GM21737 (cell line): ENCODE measurements around the gene GPSM1.

Experiments used
- ATAC-seq: cut with Tn5 transposase; IDR thresholded peaks from one replicate; pipeline ENCODE4 v1.9.1; 2021; ENCODE audit warnings: mild to moderate bottlenecking, moderate library complexity; ENCODE audit not compliant: unreplicated experiment

Gene GPSM1

DNA sequence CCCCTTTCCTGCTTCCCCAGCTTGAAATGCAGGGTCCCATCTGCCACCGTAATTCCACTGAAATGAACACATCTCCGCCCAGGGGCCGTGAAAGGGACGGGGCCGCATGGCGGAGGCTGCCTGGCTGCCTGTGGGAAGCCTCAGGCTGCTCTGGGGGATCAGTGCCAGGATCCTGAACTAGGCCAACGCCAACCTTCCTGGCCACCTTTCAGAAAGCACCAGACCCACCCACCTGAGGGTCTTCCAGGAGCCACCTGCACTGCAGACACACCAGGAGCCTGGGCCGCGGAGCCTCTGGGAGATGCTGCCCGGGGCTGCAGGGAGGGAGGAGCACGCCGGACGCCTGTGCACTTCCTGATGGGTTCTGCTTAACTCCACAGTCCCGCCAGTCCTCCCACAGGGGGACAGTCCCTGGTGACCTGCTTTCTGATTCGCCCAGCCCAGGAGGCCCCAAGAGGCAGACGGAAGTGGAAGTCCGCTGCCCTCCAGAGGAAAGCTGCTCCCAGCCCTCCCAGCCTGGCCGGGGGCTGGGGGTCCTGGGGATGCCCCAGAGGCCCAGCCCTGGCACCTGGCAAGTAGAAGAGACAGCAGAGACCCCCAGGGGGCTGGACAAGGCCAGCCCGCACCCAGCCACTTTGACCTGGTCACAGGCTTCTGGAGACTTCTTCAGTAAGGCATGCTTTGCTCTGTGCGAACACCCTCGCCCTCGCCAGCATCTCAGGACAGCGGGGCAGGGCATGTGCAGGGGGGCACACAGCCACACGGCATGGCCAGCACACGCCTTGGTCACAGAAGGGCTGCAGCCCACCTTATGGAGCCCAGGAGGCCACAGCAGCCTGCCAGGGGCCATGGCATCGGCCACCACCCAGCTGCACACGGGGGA lies 46.2 kb downstream of the GPSM1 start, which contains the start of gene CARD9:
Gene CARD9 (minus strand): TSS at position 370 of the 883 bp plus-strand sequence. CDS start 1,591 bp downstream, outside the sequence.
- no peak for ATAC-seq

DNA sequence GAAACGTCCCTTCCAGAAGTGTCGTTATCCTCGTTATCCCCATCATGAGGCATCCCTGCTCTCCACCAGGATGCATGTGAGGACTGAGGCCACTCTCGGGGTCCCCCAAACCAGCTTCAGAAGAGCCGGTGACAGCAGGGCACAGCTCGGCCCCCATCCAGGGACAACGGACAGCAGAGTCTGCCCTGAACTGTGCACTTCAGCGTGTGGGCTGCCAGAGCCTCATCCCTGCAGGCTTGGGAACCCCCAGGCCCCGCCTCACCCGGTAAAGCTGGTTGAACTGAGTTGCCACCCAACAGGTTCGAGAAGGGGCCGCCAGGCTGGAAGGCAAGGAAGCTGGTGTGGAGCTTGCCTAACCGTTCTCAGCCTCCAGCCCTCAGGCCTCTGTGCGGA lies 46.8 kb downstream of the GPSM1 start:
- no peak for ATAC-seq

DNA sequence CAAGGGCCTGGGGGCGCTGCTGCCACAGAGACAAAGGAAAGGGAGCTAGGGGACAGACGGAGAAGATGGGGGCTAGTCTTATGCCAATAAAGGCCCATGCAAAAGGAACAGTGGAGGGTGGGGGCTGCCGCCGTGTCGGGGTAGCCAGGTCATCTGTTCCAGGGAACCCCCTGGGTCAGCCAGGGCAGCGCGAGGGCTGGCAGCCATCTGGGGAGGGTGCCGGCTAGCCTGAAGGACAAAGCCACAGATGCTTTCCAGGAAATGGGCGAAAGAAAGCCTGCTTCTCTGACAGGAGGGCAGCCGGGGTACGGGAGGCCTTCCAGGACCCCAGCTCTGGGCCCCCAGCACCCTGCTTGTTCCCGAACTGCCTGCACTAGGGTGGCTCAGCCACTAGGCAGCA lies 47.8 kb downstream of the GPSM1 start:
- no peak for ATAC-seq

DNA sequence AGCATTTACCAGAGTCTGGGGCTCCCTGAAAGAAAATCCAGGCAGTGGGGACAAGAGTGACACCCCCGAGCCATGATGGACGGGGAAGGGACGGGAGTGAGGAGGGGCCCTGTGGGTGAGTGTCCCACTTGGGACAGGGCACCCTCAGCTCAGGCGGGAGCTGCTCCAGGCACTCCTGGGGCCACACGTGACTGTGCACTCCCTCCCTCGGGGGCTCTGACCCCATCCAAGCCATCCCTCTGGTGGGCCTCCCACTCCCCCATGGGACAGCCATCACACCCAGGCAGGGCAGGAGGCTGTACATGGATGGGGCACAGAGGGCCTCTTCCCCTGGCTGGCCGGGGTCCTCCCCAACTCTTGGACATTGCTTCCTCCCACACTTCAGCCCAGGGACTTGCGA lies 49.1 kb downstream of the GPSM1 start:
- ATAC-seq, result no peak

DNA sequence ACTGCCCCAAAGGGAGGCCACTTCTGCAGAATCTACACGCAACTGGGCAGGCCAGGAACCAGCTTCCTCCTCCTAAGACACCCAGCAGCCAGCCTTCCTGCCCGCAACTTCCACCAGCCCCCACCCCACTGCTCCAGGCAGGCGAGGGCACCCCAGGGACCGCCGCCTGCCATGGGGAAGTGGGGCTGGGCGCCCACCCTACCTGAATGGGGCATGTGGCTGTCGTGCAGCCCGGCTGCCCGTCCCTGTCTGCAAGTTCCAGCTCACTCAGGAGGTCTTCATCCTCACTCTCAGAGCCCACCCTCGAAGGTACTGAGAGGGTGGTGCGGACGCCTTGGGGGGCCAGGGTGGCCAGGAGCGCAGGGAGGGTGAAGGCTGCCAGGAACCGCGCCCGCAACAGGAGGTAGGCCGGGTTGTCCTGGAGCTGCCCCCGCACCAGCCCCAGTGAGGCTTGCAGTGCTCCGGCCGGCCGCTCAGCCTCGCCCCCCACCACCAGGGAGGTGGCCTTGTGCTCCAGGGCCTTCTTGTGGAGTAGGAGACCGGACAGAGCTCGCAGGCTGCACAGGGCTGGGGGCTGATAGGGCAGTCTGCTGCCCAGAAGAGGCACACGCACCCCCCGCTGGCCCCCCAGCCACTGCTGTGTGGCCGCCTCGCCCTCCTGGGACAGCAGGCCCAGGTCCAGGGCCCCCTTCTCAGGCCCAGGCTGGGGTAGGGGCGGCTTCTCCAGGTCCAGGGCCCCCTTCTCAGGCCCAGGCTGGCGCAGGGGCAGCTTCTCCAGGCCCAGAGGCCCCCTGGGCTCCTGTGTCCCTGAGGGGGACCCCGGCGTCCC lies 50.2 kb downstream of the GPSM1 start:
- no peak for ATAC-seq

DNA sequence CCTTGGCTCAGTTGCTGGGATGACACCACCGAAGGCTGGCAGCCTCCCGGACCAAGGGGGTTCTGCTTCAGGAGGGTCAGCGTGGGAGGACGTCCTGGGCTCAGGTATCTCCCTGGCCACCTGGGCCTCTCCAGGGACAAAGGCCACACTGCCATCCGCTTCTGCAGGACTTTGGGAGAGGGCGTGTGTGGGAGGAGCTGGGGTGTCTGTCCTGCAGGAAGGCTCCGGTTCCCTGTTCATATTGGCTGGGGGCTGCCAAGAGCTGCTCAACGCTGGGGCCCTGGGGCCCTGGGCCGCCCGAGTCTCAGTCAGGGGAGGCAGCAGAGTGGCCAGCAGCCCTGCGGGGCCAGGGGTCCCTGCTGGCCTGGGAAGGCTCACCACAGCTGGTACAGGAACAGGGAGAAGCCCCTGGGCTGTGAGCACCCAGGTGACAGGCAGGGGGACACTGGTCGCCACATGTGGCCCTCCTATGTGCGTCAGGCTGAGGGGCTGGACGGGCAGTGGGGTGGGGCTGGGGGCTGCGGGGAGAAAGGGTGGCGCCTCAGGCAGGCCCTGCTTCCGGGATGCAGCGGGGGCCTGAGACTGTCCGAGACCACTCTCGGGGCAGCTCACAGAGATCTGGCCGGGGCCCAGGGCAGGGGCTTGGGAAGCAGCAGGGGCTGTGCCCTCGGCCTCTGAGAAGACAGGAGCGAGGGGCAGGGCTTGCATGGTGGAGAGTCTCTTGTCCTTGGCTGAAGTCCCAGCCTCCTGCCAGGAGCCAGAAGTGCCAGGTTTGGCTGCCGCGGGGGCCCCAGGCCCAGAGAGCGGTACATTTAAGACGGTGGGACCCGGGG lies 51.0 kb downstream of the GPSM1 start:
- ATAC-seq, result no peak

DNA sequence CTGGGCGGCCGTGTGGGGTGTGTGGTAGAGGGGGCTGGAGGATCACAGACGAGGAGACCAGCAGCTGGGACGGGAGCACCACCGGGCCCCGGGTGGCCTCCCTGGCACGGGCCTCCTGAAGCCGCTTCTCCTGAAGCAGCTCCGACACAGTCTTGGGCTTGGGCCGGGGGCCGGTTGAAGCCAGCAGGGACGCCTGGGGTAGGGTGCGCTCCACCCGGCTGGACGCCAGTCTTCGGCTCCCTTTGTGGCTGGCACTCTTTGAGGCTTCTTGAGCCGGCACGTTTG lies 51.6 kb downstream of the GPSM1 start:
- ATAC-seq, result no peak

DNA sequence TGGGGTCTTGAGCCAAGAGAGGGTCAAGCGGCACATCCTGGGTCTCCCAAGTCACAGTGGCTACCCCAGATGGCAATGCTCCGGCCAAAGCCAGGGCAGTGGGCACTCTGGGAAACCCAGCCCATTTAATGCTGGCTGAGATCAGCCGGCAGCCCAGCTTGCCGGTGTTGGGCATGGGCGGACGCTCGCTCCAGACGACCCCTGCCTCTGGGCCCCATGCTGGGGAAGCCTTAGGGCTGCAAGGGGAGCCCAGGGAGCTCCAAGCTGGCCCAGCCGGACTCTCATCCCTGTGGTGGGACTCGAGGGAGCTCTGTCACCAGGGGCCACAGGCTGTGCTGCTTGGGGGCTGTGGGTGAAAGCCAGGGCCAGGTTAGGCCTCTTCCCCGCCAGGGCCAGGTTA lies 52.1 kb downstream of the GPSM1 start:
- no peak for ATAC-seq

DNA sequence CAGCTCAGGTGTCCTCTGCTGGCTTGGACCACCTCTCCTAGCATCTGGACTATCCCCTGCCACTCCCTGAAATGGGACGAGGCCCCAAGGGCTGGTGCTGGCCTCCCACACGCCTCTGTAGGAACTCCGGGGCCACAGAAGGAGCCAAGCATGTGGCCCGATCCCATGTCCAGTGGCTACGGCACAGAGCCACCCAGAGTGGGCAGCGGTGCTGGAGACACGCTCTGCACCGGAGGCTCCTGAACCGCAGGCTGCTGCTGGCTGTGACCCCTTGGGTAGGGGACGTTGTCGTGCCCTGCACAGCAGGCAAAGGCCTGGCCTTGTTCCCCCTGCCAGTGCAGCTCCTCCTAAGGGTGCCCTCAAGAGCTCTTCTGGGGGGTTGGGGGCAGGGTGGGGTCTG lies 52.6 kb downstream of the GPSM1 start:
- no peak for ATAC-seq

DNA sequence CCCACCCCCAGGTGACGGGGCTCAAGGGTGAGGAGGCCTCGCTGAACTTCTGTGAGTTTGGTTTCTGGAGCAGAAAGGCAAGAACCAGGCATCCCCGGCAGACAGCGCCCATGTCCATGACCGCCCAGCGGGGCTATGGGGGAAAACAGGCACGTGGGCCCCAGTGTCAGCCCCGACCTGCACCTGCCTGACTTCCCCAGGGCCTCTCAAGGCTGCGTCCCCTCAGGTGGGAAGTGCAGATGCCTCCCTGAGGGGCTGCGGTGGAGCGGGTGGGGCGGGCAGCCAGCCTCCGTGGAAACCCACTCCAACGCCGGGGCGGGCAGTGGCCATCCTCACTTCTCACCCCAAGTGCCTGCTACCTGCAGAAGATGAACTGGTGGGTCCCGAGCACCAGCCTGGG lies 53.0 kb downstream of the GPSM1 start:
- no peak for ATAC-seq

DNA sequence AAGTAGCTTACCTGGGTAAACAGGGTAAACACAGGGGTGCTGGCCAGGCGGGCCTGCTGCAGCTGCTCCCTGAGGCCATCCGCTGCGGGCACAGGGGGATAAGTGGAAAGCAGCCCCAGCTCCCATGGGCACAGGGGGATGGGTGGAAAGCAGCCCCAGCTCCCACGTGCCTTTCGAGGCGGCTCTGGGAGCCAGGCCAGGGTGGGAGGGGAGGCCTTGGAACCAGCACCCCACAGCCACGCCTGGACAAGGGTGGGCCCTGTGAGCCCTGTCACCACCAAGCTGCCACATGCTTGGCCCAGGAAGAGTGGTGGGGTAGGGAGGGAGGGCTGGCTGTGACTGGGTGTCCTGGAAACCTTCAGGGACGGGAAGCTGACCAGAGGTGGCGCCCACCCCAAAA lies 54.0 kb downstream of the GPSM1 start:
- no peak for ATAC-seq

DNA sequence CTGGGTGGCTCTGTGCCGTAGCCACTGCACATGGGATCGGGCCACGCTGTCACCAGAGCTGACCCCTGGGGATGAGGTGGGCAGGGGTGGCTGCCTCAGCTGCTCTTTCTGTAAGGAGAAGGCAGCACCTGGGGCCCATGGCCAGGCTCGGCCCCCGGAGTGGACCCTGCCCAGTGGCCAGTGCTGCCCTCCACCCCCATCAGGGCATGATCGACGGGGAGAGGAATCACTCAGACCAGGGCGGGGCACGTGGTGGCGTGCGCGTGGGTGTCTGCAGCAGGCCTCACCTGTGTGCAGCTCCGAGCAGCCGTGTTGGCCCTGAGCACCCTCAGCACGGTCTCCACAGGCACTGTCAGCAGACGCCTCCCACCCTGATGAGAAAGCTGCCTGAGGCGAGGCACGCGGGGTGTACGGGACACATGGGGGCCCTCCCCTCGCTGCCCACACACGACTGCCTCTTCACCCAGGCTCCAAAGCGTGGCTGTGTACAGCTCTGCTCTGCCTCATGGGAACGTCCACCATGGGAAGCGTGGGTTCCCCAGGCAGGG lies 54.7 kb downstream of the GPSM1 start:
- no peak for ATAC-seq

DNA sequence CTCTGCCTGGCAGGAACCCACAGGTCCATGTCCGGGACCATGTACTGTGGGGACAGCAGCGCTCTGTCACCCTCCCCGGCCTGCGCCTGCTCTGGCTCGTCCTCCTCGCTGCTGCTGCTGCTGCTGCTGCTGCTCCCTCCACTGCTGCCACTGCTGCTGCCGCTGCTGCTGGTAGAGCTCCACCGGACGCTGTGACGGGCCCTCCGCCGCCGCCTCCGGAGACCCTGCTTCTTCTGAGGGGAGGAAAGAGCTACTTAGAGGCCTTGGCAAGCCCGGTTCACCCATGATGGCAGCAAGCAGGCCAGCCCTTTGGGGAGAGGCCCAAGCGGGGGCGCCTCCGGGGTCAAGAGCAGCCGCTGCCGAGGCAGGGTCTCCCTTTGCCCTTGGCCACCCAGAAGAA lies 56.1 kb downstream of the GPSM1 start:
- no peak for ATAC-seq

DNA sequence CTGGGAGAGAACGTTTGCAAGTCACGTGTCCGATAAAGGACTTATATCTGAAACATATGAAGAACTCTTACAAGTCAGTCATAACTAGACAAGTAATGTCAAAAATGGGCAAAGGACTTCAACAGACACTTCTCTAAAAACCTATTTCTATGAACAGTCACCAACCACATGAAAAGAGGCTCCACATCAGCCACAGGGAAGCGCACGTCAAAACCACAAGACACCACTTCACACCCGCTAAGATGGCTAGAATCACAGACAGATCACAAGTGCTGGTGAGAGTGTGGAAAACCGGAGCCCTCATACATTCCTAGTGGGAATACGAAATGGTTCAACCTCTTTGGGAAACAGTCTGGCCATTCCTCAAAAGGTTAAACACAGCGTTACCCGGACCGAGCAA lies 57.7 kb downstream of the GPSM1 start:
- no peak for ATAC-seq

DNA sequence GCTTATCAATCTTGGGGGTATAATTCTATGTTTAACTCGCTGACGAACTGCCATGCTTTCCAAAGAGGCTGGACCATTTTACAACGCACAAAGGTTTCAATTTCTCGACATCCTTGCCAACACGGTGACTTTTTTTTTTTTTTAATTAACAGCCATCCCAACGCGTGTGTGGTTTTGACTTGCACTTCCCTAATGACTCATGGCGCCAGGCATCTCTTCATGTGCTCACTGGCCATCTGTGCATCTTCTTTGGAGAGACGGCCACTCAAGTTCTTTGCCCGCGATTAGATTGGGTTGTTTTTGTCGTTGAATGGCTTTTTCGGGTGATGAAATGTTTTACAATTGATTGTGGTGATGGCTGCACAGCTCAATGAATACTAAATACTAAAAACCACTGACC lies 58.7 kb downstream of the GPSM1 start:
- ATAC-seq, result no peak

DNA sequence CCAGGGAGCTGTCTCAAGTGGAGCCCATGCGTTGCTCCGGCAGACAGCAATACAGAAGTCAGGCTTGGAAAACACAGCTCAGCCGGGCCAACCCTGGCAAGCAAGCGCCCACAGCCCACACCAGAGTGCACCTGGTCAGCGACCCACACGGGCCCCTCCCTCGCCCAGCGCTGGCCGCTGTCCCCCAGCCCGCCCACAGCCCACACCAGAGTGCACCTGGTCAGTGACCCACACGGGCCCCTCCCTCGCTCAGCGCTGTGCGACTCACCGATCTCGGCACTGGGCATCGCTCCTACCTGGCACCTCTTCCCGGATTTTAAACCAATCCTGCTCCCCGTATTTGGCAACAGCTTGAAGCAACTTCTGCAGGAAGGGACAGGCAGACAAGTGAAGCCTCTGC lies 59.9 kb downstream of the GPSM1 start:
- ATAC-seq, result no peak

DNA sequence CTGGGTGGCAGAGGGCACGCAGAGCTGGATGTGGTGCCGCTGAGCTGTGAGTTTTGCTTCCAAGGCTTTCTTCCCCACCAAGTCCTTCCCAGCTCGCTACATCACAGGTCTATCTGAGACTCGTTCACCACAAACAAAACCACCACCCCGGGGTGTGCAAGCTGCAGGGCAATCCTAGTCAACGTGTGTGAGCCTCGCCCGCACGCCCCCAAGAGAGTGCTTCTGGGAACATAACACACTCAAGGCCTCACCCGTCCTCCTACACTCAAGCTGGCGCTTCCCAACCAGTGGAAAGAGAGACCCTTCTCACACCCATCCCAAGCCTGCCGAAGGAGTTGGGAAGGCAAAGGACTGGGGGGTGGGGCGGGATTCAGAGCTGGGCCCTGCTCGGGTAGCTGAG lies 62.1 kb downstream of the GPSM1 start:
- no peak for ATAC-seq

DNA sequence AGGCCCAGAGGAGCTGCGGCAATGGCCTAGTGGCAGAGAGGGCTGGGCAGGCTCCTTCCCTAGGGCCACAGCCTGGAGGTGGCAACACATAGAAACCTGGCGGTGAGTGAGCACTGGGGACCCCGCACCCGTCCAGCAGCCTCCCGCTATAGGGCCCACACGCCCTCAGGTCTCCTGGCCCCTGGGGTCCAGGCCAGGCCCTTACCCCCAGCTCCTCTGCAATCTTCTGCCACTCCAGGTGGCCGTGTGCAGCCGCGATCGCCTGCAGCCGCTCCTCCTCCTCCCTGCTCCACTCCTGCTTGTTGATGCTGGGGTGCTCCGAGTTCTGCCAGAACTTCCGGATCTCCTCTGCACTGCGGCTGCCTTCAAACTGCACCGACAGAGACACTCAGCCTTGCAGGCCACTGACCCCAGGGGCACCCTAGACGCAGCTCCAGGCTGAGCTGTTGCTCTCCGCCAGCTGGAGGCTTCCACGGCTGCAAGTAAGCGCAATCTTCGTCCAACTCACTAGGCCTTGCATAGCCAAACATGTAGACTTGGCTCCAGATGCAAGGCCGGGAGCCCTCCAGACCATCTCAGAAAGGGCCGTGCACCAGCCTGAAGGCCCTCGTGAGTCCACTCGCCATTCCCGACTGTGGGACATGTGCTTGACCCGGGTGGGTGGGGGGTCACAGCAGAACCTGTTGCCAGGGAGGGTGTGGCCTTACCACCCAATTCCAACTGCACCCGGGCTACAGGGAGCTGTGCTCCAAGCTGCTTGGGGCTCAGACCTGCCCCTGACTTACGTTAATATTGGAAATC lies 64.6 kb downstream of the GPSM1 start:
- no peak for ATAC-seq

DNA sequence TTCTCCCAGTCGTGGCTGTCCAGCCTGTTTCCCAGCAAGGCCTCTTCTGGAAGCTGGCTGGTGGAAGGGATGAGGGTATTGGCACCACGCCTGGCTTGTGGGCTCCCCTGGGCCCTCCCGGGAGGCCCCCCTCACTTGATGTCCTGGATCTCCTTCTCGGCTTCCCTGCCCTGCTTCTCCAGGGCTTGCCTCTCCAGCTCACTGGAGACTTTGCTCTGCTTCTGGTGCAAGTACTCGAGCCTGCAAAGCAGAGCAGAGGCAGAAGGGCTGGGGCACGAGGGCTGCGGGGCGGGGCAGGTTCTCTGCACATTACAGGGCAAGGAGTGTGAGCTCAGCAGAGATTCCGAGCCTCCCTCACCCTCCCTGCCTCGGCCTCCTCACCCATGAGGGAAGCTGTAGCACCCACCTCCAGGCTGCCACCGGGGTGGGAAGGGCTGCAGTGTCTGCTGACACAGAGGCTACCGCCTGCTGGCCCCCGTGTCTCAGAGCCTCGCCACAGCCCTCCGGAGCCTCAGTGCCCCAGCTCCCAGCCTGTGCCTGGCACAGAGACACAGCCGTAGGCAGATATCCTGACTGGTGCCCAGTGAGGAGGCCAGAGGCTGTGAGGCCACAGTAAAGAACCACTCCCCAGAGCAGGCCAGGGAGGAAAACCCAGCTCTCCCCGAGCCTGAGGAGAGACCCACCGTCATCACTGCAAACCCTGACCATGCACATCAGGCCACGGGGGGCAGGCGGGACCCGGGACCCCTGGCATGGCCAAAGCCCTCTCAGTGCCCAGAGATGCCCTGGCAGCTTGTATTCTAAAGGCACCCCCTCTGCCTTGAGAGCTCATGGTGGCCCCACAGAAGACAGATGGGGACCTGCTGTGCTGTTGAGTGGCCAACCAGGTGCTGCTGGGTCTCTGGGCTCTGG lies 65.5 kb downstream of the GPSM1 start:
- ATAC-seq, result no peak
